Smooth muscle cell (in vitro differentiated cells): Measurements from ENCODE around the gene MAGI2. TPM values are rescaled to one million over a fixed set of nuclear protein-coding genes. Genes with fewer than 3 reads are reported as not detected.

Source experiments
- DNase-seq: peaks from one replicate; lab custom pipeline; 2025; ENCODE audit not compliant: unreplicated experiment; lab: John Stamatoyannopoulos, UW
- H2AFZ ChIP-seq: fragments of 200-600 bp; sonication (generic); 2 replicates; pipeline ENCODE4 v1.6.0; 2016; ENCODE audit warnings: antibody characterized with exemption, low read depth, mild to moderate bottlenecking
- H3F3A ChIP-seq: fragments of 200-600 bp; sonication (generic); 2 replicates; pipeline ENCODE4 v1.6.0; 2017; ENCODE audit warnings: antibody characterized with exemption, low read depth
- H3K27ac ChIP-seq: fragments of 200-600 bp; sonication (generic); 2 replicates; pipeline ENCODE4 v1.5.1; 2016; ENCODE audit warnings: low read depth, mild to moderate bottlenecking
- H3K27me3 ChIP-seq: fragments of 200-600 bp; sonication (generic); 2 replicates; pipeline ENCODE4 v1.6.1; 2016; ENCODE audit warnings: low read depth, mild to moderate bottlenecking
- H3K36me3 ChIP-seq: fragments of 200-600 bp; sonication (generic); 2 replicates; pipeline ENCODE4 v1.5.1; 2016; ENCODE audit warnings: low read depth
- H3K4me1 ChIP-seq: fragments of 200-600 bp; sonication (generic); 2 replicates; pipeline ENCODE4 v1.5.1; 2016; ENCODE audit warnings: low read depth
- H3K4me2 ChIP-seq: fragments of 200-600 bp; sonication (generic); 2 replicates; pipeline ENCODE4 v1.6.0; 2016; ENCODE audit warnings: mild to moderate bottlenecking
- H3K4me3 ChIP-seq: fragments of 200-600 bp; sonication (generic); 2 replicates; pipeline ENCODE4 v1.5.1; 2016; ENCODE audit warnings: mild to moderate bottlenecking
- H3K79me2 ChIP-seq: fragments of 200-600 bp; sonication (generic); 2 replicates; pipeline ENCODE4 v1.6.0; 2016; ENCODE audit warnings: low read depth, mild to moderate bottlenecking
- H3K9ac ChIP-seq: fragments of 200-600 bp; sonication (generic); 2 replicates; pipeline ENCODE4 v1.6.0; 2016; ENCODE audit warnings: low read depth
- H3K9me3 ChIP-seq: fragments of 200-600 bp; sonication (generic); replicated peaks from 2 replicates; pipeline ENCODE4 v1.5.1; 2016; ENCODE audit warnings: low read depth
- H4K20me1 ChIP-seq: fragments of 200-600 bp; sonication (generic); 2 replicates; pipeline ENCODE4 v1.6.0; 2016; ENCODE audit warnings: low read depth
- CTCF ChIP-seq: fragments of 200-600 bp; sonication (generic); IDR thresholded peaks from 2 replicates; pipeline ENCODE4 v1.5.1; 2017; ENCODE audit warnings: borderline replicate concordance, mild to moderate bottlenecking, antibody characterized with exemption; ENCODE audit not compliant: insufficient read depth, poor library complexity, severe bottlenecking
- WGBS: methylation state at CpG from one replicate; pipeline ENCODE4 v1.1.7; 2016; ENCODE audit warnings: low lambda C conversion rate; 5-methylcytosine and 5-hydroxymethylcytosine counted together
- polyA plus RNA-seq: library from polyadenylated mRNA; unstranded; fragments of >200 nt; fragmentation: Nextera tagmentation; extraction: Ambion mirVana; gene quantifications from 2 replicates; pipeline ENCODE4 v1.2.1, GENCODE V29; 2016
- total RNA-seq: library from RNA; depleted of rRNA; stranded (reverse); fragments of >200 nt; gene quantifications from 2 replicates; pipeline ENCODE4 v1.2.3, GENCODE V29; 2014

The MAGI2 gene
- total and polyA plus RNA-seq, 2 experiments from 2014 or later = 3.4 to 10.7 TPM

GRCh38 chr7:78742694-78743093 lies 710.8 kb downstream of the MAGI2 start:
- no peaks in the 10 kb centered on the region for H3K4me1 ChIP-seq
- H3K4me3 ChIP-seq = no peak overlapping the region
- 89% methylated on average over 1 of the region's 1 CpG for WGBS
- no peak overlapping the region for H3K9ac ChIP-seq
- H3K27me3 ChIP-seq = no peaks in the 10 kb centered on the region
- no peak for DNase-seq
- no peaks in the 10 kb centered on the region for H3K79me2 ChIP-seq
- H3F3A ChIP-seq = no peaks in the 10 kb centered on the region
- no peak overlapping the region for H3K27ac ChIP-seq
- H3K36me3 ChIP-seq = no peaks in the 10 kb centered on the region
- H2AFZ ChIP-seq = no peak overlapping the region
- no peaks in the 10 kb centered on the region for H3K9me3 ChIP-seq
- TF ChIP-seq CTCF = no peak
- H3K4me2 ChIP-seq = no peak overlapping the region
- no peaks in the 10 kb centered on the region for H4K20me1 ChIP-seq

- H4K20me1 ChIP-seq = no peaks in the 10 kb centered on the region
- H3K36me3 ChIP-seq = no peaks in the 10 kb centered on the region
- H3K4me1 ChIP-seq = no peaks in the 10 kb centered on the region
- H3K9ac ChIP-seq = no peak overlapping the region
- WGBS = 81% methylated on average over 1 of the region's 1 CpG
- DNase-seq = no peak
- no peak overlapping the region for H3K4me2 ChIP-seq
- no peak overlapping the region for H3K27ac ChIP-seq
- H3K9me3 ChIP-seq = no peaks in the 10 kb centered on the region
- no peak overlapping the region for H3K4me3 ChIP-seq
- H2AFZ ChIP-seq = no peak overlapping the region
- no peak for TF ChIP-seq CTCF
- H3F3A ChIP-seq = no peaks in the 10 kb centered on the region
- no peaks in the 10 kb centered on the region for H3K27me3 ChIP-seq
- no peaks in the 10 kb centered on the region for H3K79me2 ChIP-seq
Observed at GRCh38 chr7:78736548-78736947, 716.9 kb downstream of the MAGI2 start.

GRCh38 chr7:78734626-78735025 lies 718.8 kb downstream of the MAGI2 start:
- Histone ChIP-seq H3K4me2 (no peak overlapping the region), H3F3A (no peaks in the 10 kb centered on the region)

More at GRCh38 chr7:78734626-78735025, 718.8 kb downstream of the MAGI2 start:
- no peak overlapping the region for H3K9ac ChIP-seq
- no peak overlapping the region for H2AFZ ChIP-seq
- no peaks in the 10 kb centered on the region for H4K20me1 ChIP-seq
- no peaks in the 10 kb centered on the region for H3K9me3 ChIP-seq
- no peak for DNase-seq
- TF ChIP-seq CTCF = no peak
- no peaks in the 10 kb centered on the region for H3K27me3 ChIP-seq
- 72% methylated on average over 6 of the region's 6 CpGs for WGBS
- no peaks in the 10 kb centered on the region for H3K4me1 ChIP-seq
- no peaks in the 10 kb centered on the region for H3K79me2 ChIP-seq
- H3K4me3 ChIP-seq = no peak overlapping the region
- no peaks in the 10 kb centered on the region for H3K36me3 ChIP-seq
- H3K27ac ChIP-seq = no peak overlapping the region
